Right renal cortex interstitium (tissue), 3 donors: ENCODE measurements around the gene DNAH1. TPM values are rescaled to one million over a fixed set of nuclear protein-coding genes. Genes with fewer than 3 reads are reported as not detected.
A peak's percentile ranks its signal among the peaks of the same experiment; 100 is the strongest.
"Not testable (repeated sequence)": the region's sequence is repeated elsewhere in the genome, so short reads cannot be mapped to it uniquely, and the experiment has no call there.

Experiments used
- DNase-seq, 3 donors: peaks; one replicate each; pipeline ENCODE4 v3.0.0-alpha.2; 2013; ENCODE audit warnings: low read depth in 3 of 3, low spot score in 2 of 3
- polyA plus RNA-seq, 3 donors: library from polyadenylated mRNA; unstranded; fragments of 120-200 nt; gene quantifications; one replicate each; pipeline ENCODE4 v1.2.1, GENCODE V29; 2013; ENCODE audit not compliant: insufficient read length in 3 of 3

DNAH1 gene
- polyA plus RNA-seq, 3 donors, result 6.5 to 8.1 (median 6.9) TPM

- no peak for DNase-seq
These were observed 15.0 kb downstream of the DNAH1 start for GRCh38 chr3:52331091-52331490.

GRCh38 chr3:52331906-52332305 is 15.8 kb downstream of the DNAH1 start:
- DNase-seq, result no peak

- no peak for DNase-seq
These were observed 17.9 kb downstream of the DNAH1 start for GRCh38 chr3:52333869-52334557.

- DNase-seq, result not testable (repeated sequence)
These were observed 22.0 kb downstream of the DNAH1 start for GRCh38 chr3:52338131-52338530.

- peak; percentile 52 to 69 (median 61) for DNase-seq
These were observed 23.5 kb downstream of the DNAH1 start for GRCh38 chr3:52339612-52340011.

GRCh38 chr3:52341123-52341522 is 25.0 kb downstream of the DNAH1 start:
- DNase-seq, result no peak

GRCh38 chr3:52343946-52344600 is 28.0 kb downstream of the DNAH1 start:
- no peak for DNase-seq

GRCh38 chr3:52345521-52346109 is 29.5 kb downstream of the DNAH1 start:
- DNase-seq, result no peak

GRCh38 chr3:52346623-52347530 is 30.8 kb downstream of the DNAH1 start:
- no peak for DNase-seq

GRCh38 chr3:52347716-52348635 is 31.9 kb downstream of the DNAH1 start:
- no peak for DNase-seq

- DNase-seq, result no peak
These were observed 33.0 kb downstream of the DNAH1 start for GRCh38 chr3:52349131-52349530.

- DNase-seq, result no peak
These were observed 33.7 kb downstream of the DNAH1 start for GRCh38 chr3:52349611-52350395.

GRCh38 chr3:52350416-52350815 is 34.3 kb downstream of the DNAH1 start:
- no peak for DNase-seq

- DNase-seq, result no peak
These were observed 35.1 kb downstream of the DNAH1 start for GRCh38 chr3:52350981-52351761.

- DNase-seq, result no peak
These were observed 35.7 kb downstream of the DNAH1 start for GRCh38 chr3:52351762-52352368.

GRCh38 chr3:52352566-52352965 is 36.4 kb downstream of the DNAH1 start:
- DNase-seq, result no peak

GRCh38 chr3:52353291-52353855 is 37.3 kb downstream of the DNAH1 start:
- DNase-seq, result no peak

GRCh38 chr3:52354676-52355075 is 38.6 kb downstream of the DNAH1 start:
- no peak for DNase-seq
